Lower lobe of right lung (tissue), 2 donors: ENCODE results near the gene GMPR. TPM values are rescaled to one million over a fixed set of nuclear protein-coding genes. Genes with fewer than 3 reads are reported as not detected.

ENCODE experiments used
- ATAC-seq, 2 donors: fragments of 200-7000 bp; cut with Tn5 transposase; one replicate each; pipeline ENCODE4 v1.9.1; 2020 to 2022; ENCODE audit warnings: mild to moderate bottlenecking in 2 of 2, moderate library complexity in 2 of 2
- DNase-seq: peaks from one replicate; pipeline ENCODE4 v3.0.0-alpha.2; 2020
- H3K27ac ChIP-seq: fragments of 200-600 bp; one replicate; pipeline ENCODE4 v1.8.0; 2022
- H3K27me3 ChIP-seq: fragments of 200-600 bp; one replicate; pipeline ENCODE4 v1.8.0; 2022; ENCODE audit warnings: low read depth
- H3K36me3 ChIP-seq: fragments of 200-600 bp; one replicate; pipeline ENCODE4 v1.8.0; 2022; ENCODE audit warnings: mild to moderate bottlenecking
- H3K4me1 ChIP-seq: fragments of 200-600 bp; one replicate; pipeline ENCODE4 v1.8.0; 2022
- H3K4me3 ChIP-seq: fragments of 200-600 bp; one replicate; pipeline ENCODE4 v1.8.0; 2022; ENCODE audit warnings: mild to moderate bottlenecking
- H3K9me3 ChIP-seq: fragments of 200-600 bp; one replicate; pipeline ENCODE4 v1.8.0; 2022
- CTCF ChIP-seq: fragments of 200-600 bp; IDR thresholded peaks from one replicate; pipeline ENCODE4 v1.8.0; 2022; ENCODE audit warnings: antibody characterized with exemption, mild to moderate bottlenecking
- intact Hi-C: fragments of 100-400 bp; cut with DNase I; formaldehyde crosslinking; loops from one replicate; pipeline ENCODE4 v1.11.0; 2022
- total RNA-seq: library from RNA; stranded (reverse); fragmentation: NEBNext Ultra II Directional; extraction: Animal tissue kit (Norgen Biotek cat#: 25700); gene quantifications from one replicate; pipeline ENCODE4 v1.2.1, GENCODE V29; 2021
- donor health status: DM: no; HTN: yes; CAD: no; lungs with severe emphysema.

The GMPR gene
- total RNA-seq, 1 donor from 2014 or later, result 22.5 TPM

DNA sequence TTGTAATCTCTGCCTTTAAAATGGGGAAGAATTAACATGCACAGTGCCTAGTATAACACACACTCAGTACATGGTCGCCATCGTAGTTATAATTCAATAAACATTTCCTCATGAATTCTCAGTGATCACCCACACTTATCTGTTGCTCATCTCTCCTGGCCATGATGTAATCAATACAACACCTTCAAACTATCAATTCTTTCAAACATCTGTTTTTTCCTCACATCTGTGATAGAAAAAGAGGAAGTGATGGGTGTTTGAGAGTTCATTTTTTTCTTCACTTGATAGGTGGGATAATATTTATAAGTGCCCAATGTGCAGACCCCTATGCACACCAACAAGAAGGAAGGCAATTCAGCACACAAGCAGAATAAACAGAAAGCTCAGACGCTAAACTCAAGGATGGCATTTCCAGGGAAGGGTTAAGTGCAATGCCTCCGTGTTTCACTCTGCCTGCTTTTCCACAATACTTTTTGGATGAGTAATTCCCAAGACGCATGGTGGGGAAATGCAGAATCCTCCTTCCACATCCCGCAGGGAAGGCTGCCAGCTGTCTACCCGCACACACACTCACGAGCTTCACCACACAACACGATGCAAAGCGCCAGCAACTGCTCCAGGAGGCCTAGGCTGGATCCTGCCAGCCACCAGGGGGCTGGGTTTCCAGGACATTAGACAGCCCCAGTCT, 100.3 kb downstream of the GMPR start:
- TF ChIP-seq CTCF, result peak; percentile 33
- intact Hi-C loops, result no loop called here
- Histone ChIP-seq H3K36me3 (no peaks in the 10 kb centered on the region), H3K27ac (no peak overlapping the region), H3K9me3 (no peaks in the 10 kb centered on the region), H3K27me3 (no peaks in the 10 kb centered on the region), H3K4me1 (peaks cover 42% of the 10 kb centered on the region), H3K4me3 (no peak overlapping the region)
- ATAC-seq (peak; percentile 38 to 50), DNase-seq (no peak)

- H3K27me3 ChIP-seq, result no peaks in the 10 kb centered on the region
- no peaks in the 10 kb centered on the region for H3K36me3 ChIP-seq
- H3K4me3 ChIP-seq, result no peak overlapping the region
- H3K4me1 ChIP-seq, result peaks cover 41% of the 10 kb centered on the region
- no peak for TF ChIP-seq CTCF
- DNase-seq (no peak), ATAC-seq (no peak)
- no peaks in the 10 kb centered on the region for H3K9me3 ChIP-seq
- intact Hi-C loops, result no loop called here
- H3K27ac ChIP-seq, result no peak overlapping the region
Observed at GRCh38 chr6:16339265-16339587, 100.8 kb downstream of the GMPR start.

DNA sequence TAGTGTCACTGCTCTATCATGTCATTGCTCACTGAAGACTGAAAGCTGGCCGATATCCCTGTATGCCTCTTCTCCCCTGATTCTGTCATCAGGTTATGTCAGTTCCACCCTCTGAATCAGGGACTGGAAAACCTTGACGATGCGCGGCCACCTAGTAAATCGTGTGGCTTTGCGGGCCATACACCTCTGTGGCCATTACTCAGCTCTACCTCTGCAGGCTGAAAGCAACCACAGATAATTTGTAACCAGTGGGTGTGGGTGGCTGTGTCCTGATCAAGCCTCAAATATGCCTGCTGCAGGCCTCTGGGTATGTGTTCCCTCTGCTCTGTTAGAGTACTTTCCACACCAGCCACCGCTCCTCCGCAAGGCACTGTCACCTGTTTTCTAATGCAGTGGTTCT, 105.2 kb downstream of the GMPR start:
- DNase-seq (no peak), ATAC-seq (no peak)
- Histone ChIP-seq H3K27ac (no peak overlapping the region), H3K9me3 (no peaks in the 10 kb centered on the region), H3K4me1 (peaks cover 18% of the 10 kb centered on the region), H3K36me3 (no peaks in the 10 kb centered on the region), H3K27me3 (no peaks in the 10 kb centered on the region), H3K4me3 (no peak overlapping the region)
- intact Hi-C loops, result no loop called here
- TF ChIP-seq CTCF, result no peak

DNA sequence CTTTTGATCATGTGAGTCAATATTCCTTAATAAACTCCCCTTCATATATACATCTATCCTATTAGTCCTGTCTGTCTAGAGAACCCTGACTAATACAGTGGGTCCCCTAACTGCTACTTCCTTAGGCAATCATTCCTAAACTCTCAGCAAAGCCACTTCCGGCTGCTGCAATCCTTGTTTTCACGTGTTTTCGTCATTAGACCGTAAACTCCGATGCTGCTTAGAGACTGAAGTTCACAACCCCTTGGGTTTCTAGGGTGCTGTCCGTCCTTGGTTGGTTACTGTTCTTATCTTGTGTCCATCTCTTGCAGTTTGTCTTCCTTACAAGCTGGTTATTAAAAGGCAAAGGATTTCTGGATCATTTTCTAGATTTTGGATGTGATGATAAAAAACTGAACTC, 106.4 kb downstream of the GMPR start:
- no peak for TF ChIP-seq CTCF
- Histone ChIP-seq H3K27me3 (no peaks in the 10 kb centered on the region), H3K9me3 (no peaks in the 10 kb centered on the region), H3K4me3 (no peak overlapping the region), H3K27ac (no peak overlapping the region), H3K4me1 (peaks cover 12% of the 10 kb centered on the region), H3K36me3 (no peaks in the 10 kb centered on the region)
- intact Hi-C loops, result no loop called here
- no peak for ATAC-seq
- DNase-seq, result no peak

Other genes with a start within 250 kb of the GMPR start
- gene MYLIP, start 109.5 kb upstream of the GMPR start, total RNA-seq, result 48.8 TPM